Measurements from ENCODE around the gene FRMD3.

The FRMD3 gene

DNA sequence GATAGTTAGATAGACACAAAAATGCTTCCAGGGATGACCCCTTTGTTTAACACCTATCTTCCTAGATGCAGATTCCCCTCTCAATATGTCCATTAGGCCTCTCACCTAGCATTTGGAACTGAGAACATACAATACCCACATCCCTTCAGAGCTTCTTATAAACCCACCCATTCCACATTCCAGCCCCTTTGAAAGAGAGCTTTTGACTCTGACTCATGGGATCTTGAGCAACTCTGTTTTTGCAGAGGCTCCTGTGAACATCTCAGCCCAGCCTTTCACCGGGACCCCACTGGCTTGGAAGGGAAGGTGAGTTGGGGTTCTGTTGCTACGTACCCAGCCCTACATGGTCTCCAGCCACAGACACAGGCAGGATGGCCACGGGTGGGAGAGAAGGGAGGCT, 195.5 kb downstream of the FRMD3 start:
- Histone ChIP-seq H3K4me1 (ENCODE audit: low read depth, poor library complexity, severe bottlenecking) (no peaks in the 10 kb centered on the region), H2AFZ (ENCODE audit: low read depth) (no peak overlapping the region), H3K36me3 (ENCODE audit: insufficient read depth) (no peaks in the 10 kb centered on the region), H3K4me3 (IDR thresholded peaks at IDR 0.05; ENCODE audit: insufficient read depth, low read depth, low read length) (no peak overlapping the region), H3K27me3 (ENCODE audit: insufficient read depth, low read depth) (no peaks in the 10 kb centered on the region), H3K9ac (no peak overlapping the region), H3K79me2 (ENCODE audit: insufficient read depth, low read depth) (no peaks in the 10 kb centered on the region), H4K20me1 (ENCODE audit: insufficient read depth) (no peaks in the 10 kb centered on the region), H3K27ac (no peak overlapping the region), H3K4me2 (no peak overlapping the region)
- TF ChIP-seq, protein P1, sequence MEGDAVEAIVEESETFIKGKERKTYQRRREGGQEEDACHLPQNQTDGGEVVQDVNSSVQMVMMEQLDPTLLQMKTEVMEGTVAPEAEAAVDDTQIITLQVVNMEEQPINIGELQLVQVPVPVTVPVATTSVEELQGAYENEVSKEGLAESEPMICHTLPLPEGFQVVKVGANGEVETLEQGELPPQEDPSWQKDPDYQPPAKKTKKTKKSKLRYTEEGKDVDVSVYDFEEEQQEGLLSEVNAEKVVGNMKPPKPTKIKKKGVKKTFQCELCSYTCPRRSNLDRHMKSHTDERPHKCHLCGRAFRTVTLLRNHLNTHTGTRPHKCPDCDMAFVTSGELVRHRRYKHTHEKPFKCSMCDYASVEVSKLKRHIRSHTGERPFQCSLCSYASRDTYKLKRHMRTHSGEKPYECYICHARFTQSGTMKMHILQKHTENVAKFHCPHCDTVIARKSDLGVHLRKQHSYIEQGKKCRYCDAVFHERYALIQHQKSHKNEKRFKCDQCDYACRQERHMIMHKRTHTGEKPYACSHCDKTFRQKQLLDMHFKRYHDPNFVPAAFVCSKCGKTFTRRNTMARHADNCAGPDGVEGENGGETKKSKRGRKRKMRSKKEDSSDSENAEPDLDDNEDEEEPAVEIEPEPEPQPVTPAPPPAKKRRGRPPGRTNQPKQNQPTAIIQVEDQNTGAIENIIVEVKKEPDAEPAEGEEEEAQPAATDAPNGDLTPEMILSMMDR (conservative IDR thresholded peaks at IDR 0.05; ENCODE audit: low read depth, low read length): no peak

DNA sequence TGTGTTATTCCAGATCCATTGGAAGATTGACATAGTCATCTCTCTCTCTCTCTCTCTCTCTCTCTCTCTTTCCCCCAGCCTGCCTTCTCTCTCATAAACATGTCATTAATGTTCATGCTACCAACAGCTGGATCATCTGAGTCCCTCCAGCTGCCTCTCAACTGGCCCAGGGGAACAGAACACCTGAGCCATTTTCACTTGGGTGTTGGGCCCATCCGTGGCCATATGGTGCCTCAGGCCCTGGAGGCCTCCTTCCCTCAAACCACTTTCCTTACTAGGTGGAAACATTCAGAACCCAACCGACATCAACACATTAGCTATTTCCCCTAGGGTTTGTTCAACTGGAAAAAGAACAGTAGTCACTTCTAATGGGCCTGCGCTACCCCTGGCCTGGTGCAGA, 196.2 kb downstream of the FRMD3 start:
- Histone ChIP-seq H3K27ac (no peak overlapping the region), H3K4me2 (no peak overlapping the region), H3K4me1 (ENCODE audit: low read depth, poor library complexity, severe bottlenecking) (no peaks in the 10 kb centered on the region), H3K4me3 (IDR thresholded peaks at IDR 0.05; ENCODE audit: insufficient read depth, low read depth, low read length) (no peak overlapping the region), H3K9ac (no peak overlapping the region), H3K27me3 (ENCODE audit: insufficient read depth, low read depth) (no peaks in the 10 kb centered on the region), H3K36me3 (ENCODE audit: insufficient read depth) (no peaks in the 10 kb centered on the region), H4K20me1 (ENCODE audit: insufficient read depth) (no peaks in the 10 kb centered on the region), H2AFZ (ENCODE audit: low read depth) (no peak overlapping the region), H3K79me2 (ENCODE audit: insufficient read depth, low read depth) (no peaks in the 10 kb centered on the region)
- TF ChIP-seq, protein P1 (conservative IDR thresholded peaks at IDR 0.05; ENCODE audit: low read depth, low read length): no peak

DNA sequence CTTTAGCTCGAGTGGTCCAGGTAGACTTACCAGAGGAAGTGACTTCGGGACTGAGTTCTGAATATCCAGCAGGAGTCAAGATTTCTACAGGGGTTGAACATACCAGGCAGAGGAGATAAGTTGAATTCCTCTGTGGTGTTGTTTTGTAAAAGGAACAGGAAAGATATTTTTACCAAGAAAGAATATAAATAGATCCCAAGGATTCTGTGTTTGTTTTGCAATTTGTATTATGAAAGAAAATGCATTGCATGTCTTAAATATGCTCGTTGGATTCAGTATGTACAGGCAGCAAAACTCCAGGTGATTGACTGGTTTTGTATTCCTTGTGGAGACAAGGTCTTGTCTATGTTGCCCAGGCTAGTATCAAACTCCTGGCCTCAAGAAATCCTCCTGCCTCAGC, 197.8 kb downstream of the FRMD3 start:
- TF ChIP-seq, protein P1 (conservative IDR thresholded peaks at IDR 0.05; ENCODE audit: low read depth, low read length): no peak
- Histone ChIP-seq H3K4me1 (ENCODE audit: low read depth, poor library complexity, severe bottlenecking) (no peaks in the 10 kb centered on the region), H2AFZ (ENCODE audit: low read depth) (no peak overlapping the region), H3K9ac (no peak overlapping the region), H3K27me3 (ENCODE audit: insufficient read depth, low read depth) (no peaks in the 10 kb centered on the region), H3K36me3 (ENCODE audit: insufficient read depth) (no peaks in the 10 kb centered on the region), H3K79me2 (ENCODE audit: insufficient read depth, low read depth) (no peaks in the 10 kb centered on the region), H3K27ac (no peak overlapping the region), H3K4me2 (no peak overlapping the region), H4K20me1 (ENCODE audit: insufficient read depth) (no peaks in the 10 kb centered on the region), H3K4me3 (IDR thresholded peaks at IDR 0.05; ENCODE audit: insufficient read depth, low read depth, low read length) (no peak overlapping the region)

DNA sequence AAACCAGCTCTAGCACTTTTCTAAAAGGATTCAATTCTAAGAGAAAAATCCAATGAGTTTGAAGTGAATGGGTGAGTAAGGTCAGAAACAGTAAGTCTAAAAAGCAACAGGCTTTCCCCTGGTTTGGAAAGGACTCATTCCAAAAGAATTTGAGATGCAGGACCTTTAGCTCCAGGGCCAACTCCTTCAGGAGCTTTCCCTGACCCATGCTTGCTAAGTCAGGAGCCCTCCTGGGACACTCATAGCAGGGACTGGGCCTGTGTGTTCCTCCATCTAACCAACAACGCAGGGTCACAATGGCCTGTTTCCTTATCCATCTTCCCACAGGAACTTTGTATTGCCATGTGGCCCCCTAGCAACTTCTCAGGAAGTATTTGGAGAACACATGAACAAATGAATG, 198.8 kb downstream of the FRMD3 start:
- H3K27ac ChIP-seq: no peak overlapping the region
- no peaks in the 10 kb centered on the region for H3K36me3 ChIP-seq (ENCODE audit: insufficient read depth)
- H3K9ac ChIP-seq: no peak overlapping the region
- no peaks in the 10 kb centered on the region for H3K4me1 ChIP-seq (ENCODE audit: low read depth, poor library complexity, severe bottlenecking)
- TF ChIP-seq, protein P1 (conservative IDR thresholded peaks at IDR 0.05; ENCODE audit: low read depth, low read length): no peak
- no peak overlapping the region for H2AFZ ChIP-seq (ENCODE audit: low read depth)
- no peak overlapping the region for H3K4me2 ChIP-seq
- H3K79me2 ChIP-seq (ENCODE audit: insufficient read depth, low read depth): no peaks in the 10 kb centered on the region
- H3K4me3 ChIP-seq (IDR thresholded peaks at IDR 0.05; ENCODE audit: insufficient read depth, low read depth, low read length): no peak overlapping the region
- H4K20me1 ChIP-seq (ENCODE audit: insufficient read depth): no peaks in the 10 kb centered on the region
- H3K27me3 ChIP-seq (ENCODE audit: insufficient read depth, low read depth): no peaks in the 10 kb centered on the region

DNA sequence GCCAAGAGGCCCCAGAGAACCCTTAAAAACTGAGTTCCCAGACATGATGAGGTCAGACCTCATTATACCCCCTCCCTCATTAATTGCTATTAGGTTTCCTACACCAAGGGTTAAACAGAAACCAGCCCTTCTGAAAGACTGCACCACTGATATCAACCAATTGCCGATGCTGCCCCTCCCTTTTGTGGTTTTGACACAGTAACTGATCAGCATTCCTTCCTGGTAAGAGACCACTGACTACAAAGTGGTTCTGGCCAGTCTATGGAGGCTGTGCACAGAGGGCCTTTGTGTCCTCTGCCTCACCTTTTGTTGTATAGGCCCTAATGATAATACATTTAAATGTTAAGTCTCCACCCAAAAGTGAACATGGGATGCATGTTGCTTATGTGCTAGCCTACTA, 201.5 kb downstream of the FRMD3 start:
- no peaks in the 10 kb centered on the region for H3K79me2 ChIP-seq (ENCODE audit: insufficient read depth, low read depth)
- no peaks in the 10 kb centered on the region for H3K4me1 ChIP-seq (ENCODE audit: low read depth, poor library complexity, severe bottlenecking)
- H2AFZ ChIP-seq (ENCODE audit: low read depth): no peak overlapping the region
- H3K4me3 ChIP-seq (IDR thresholded peaks at IDR 0.05; ENCODE audit: insufficient read depth, low read depth, low read length): no peak overlapping the region
- no peak overlapping the region for H3K27ac ChIP-seq
- no peak overlapping the region for H3K4me2 ChIP-seq
- H3K9ac ChIP-seq: no peak overlapping the region
- no peaks in the 10 kb centered on the region for H3K36me3 ChIP-seq (ENCODE audit: insufficient read depth)
- H4K20me1 ChIP-seq (ENCODE audit: insufficient read depth): no peaks in the 10 kb centered on the region
- TF ChIP-seq, protein P1 (conservative IDR thresholded peaks at IDR 0.05; ENCODE audit: low read depth, low read length): no peak
- no peaks in the 10 kb centered on the region for H3K27me3 ChIP-seq (ENCODE audit: insufficient read depth, low read depth)

All from KMS-11 (cell line).